Middle frontal gyrus (tissue), 1 donor: ENCODE data around the gene TEDC1.

Source experiments
- DNase-seq: peaks from one replicate; pipeline ENCODE4 v3.0.0-alpha.2; 2015; ENCODE audit warnings: low spot score; ENCODE audit errors: extremely low spot score

The TEDC1 gene

GRCh38 chr14:105458010-105458409, 33.0 kb upstream of the TEDC1 start:
- no peak for DNase-seq

GRCh38 chr14:105458571-105458970, 32.5 kb upstream of the TEDC1 start:
- no peak for DNase-seq

GRCh38 chr14:105460116-105460515, 30.9 kb upstream of the TEDC1 start:
- no peak for DNase-seq

GRCh38 chr14:105460616-105461015, 30.4 kb upstream of the TEDC1 start:
- no peak for DNase-seq

GRCh38 chr14:105461903-105462302, 29.1 kb upstream of the TEDC1 start:
- no peak for DNase-seq

- DNase-seq: no peak
Observed at GRCh38 chr14:105464501-105464900, 26.5 kb upstream of the TEDC1 start.

GRCh38 chr14:105465209-105466031, 25.6 kb upstream of the TEDC1 start:
- DNase-seq: no peak

- no peak for DNase-seq
Observed at GRCh38 chr14:105466531-105467248, 24.4 kb upstream of the TEDC1 start.

GRCh38 chr14:105467249-105467941, 23.7 kb upstream of the TEDC1 start:
- no peak for DNase-seq

- DNase-seq: no peak
Observed at GRCh38 chr14:105467942-105468471, 23.0 kb upstream of the TEDC1 start.

- DNase-seq: no peak
Observed at GRCh38 chr14:105468621-105469241, 22.3 kb upstream of the TEDC1 start.

- DNase-seq: no peak
Observed at GRCh38 chr14:105469456-105470349, 21.3 kb upstream of the TEDC1 start.

GRCh38 chr14:105470350-105471296, 20.4 kb upstream of the TEDC1 start:
- no peak for DNase-seq

GRCh38 chr14:105471297-105471821, 19.7 kb upstream of the TEDC1 start:
- DNase-seq: no peak

- no peak for DNase-seq
Observed at GRCh38 chr14:105471823-105472485, 19.1 kb upstream of the TEDC1 start.

- DNase-seq: no peak
Observed at GRCh38 chr14:105472486-105472991, 18.5 kb upstream of the TEDC1 start.

- DNase-seq: no peak
Observed at GRCh38 chr14:105473033-105473676, 17.9 kb upstream of the TEDC1 start.
